Measurements from ENCODE around the gene TSTD1.
A peak's percentile ranks its signal among the peaks of the same experiment; 100 is the strongest.

TSTD1 gene

GRCh38 chr1:161076410-161076809 lies 37.6 kb upstream of the TSTD1 start:
- ChIA-PET POLR2A (ENCODE audit: low non-redundant PET) (no interaction called here), CTCF (interaction anchor here (0.6 to 1.2 kb wide), 3 partner anchors 9 to 74 kb away, joined by 3 to 5 read pairs (median 3); partner anchors contain the start of gene USF1)

GRCh38 chr1:161074676-161075368 lies 36.1 kb upstream of the TSTD1 start:
- CTCF ChIA-PET: interaction anchor here (0.6 to 6.8 kb wide), 8 partner anchors 14 to 1012 kb away, joined by 3 to 75 read pairs (median 4); partner anchors contain the start of genes KLHDC9, NECTIN4 and USF1
- peak; percentile 98 for DNase-seq (ENCODE audit: low spot score)
- peak overlapping the region; percentile 77 for H3K27ac ChIP-seq
- POLR2A ChIA-PET (ENCODE audit: low non-redundant PET): no interaction called here
- no peak for TF ChIP-seq CTCF (conservative IDR thresholded peaks at IDR 0.05; ENCODE audit: low read depth)

More at GRCh38 chr1:161076410-161076809, 37.6 kb upstream of the TSTD1 start:
- no peak for TF ChIP-seq CTCF (conservative IDR thresholded peaks at IDR 0.05; ENCODE audit: low read depth)
- no peak for DNase-seq (ENCODE audit: low spot score)
- peak overlapping the region; percentile 17; the same call in 1 of the 2 replicates for H3K27ac ChIP-seq

GRCh38 chr1:161073474-161074121 lies 34.8 kb upstream of the TSTD1 start:
- ChIA-PET CTCF (interaction anchor here (0.6 to 6.8 kb wide), 8 partner anchors 20 to 271 kb away, joined by 3 to 75 read pairs (median 3); partner anchors contain the start of genes KLHDC9 and USF1), POLR2A (ENCODE audit: low non-redundant PET) (no interaction called here)
- DNase-seq (ENCODE audit: low spot score): peak; percentile 57
- peak overlapping the region; percentile 77 for H3K27ac ChIP-seq
- TF ChIP-seq CTCF (conservative IDR thresholded peaks at IDR 0.05; ENCODE audit: low read depth): no peak

GRCh38 chr1:161072751-161073449 lies 34.1 kb upstream of the TSTD1 start:
- peak overlapping the region; percentile 77 for H3K27ac ChIP-seq
- POLR2A ChIA-PET (ENCODE audit: low non-redundant PET): no interaction called here
- CTCF ChIA-PET: interaction anchor here (0.7 to 6.8 kb wide), 4 partner anchors 16 to 270 kb away, joined by 3 to 75 read pairs (median 8); partner anchors contain the start of genes KLHDC9, NECTIN4 and USF1
- no peak for TF ChIP-seq CTCF (conservative IDR thresholded peaks at IDR 0.05; ENCODE audit: low read depth)
- no peak for DNase-seq (ENCODE audit: low spot score)

- CTCF ChIA-PET: interaction anchor here (0.6 to 6.8 kb wide), 10 partner anchors 11 to 120 kb away, joined by 3 to 75 read pairs (median 3); partner anchors contain the start of genes KLHDC9 and NECTIN4
- DNase-seq (ENCODE audit: low spot score): peak; percentile 64
- peak overlapping the region; percentile 77; the same call in 1 of the 2 replicates for H3K27ac ChIP-seq
- POLR2A ChIA-PET (ENCODE audit: low non-redundant PET): no interaction called here
- TF ChIP-seq CTCF (conservative IDR thresholded peaks at IDR 0.05; ENCODE audit: low read depth): peak; percentile 51
These were observed 33.2 kb upstream of the TSTD1 start for GRCh38 chr1:161071886-161072371.

- no peak overlapping the region for H3K27ac ChIP-seq
- CTCF ChIA-PET: interaction anchor here (1.1 to 6.8 kb wide), 2 partner anchors 12 to 26 kb away, joined by 3 to 75 read pairs; partner anchors contain the start of gene KLHDC9
- DNase-seq (ENCODE audit: low spot score): no peak
- TF ChIP-seq CTCF (conservative IDR thresholded peaks at IDR 0.05; ENCODE audit: low read depth): no peak
- POLR2A ChIA-PET (ENCODE audit: low non-redundant PET): no interaction called here
These were observed 32.0 kb upstream of the TSTD1 start for GRCh38 chr1:161070761-161071160.

Measured in RWPE1 (cell line).